GM21381 (cell line): Measurements from ENCODE around the gene CLDN15.
"Not testable (repeated sequence)": the region's sequence is repeated elsewhere in the genome, so short reads cannot be mapped to it uniquely, and the experiment has no call there.

Source experiments
- ATAC-seq: cut with Tn5 transposase; IDR thresholded peaks from one replicate; pipeline ENCODE4 v1.9.1; 2021; ENCODE audit warnings: mild to moderate bottlenecking, moderate library complexity; ENCODE audit not compliant: unreplicated experiment

Gene CLDN15

DNA sequence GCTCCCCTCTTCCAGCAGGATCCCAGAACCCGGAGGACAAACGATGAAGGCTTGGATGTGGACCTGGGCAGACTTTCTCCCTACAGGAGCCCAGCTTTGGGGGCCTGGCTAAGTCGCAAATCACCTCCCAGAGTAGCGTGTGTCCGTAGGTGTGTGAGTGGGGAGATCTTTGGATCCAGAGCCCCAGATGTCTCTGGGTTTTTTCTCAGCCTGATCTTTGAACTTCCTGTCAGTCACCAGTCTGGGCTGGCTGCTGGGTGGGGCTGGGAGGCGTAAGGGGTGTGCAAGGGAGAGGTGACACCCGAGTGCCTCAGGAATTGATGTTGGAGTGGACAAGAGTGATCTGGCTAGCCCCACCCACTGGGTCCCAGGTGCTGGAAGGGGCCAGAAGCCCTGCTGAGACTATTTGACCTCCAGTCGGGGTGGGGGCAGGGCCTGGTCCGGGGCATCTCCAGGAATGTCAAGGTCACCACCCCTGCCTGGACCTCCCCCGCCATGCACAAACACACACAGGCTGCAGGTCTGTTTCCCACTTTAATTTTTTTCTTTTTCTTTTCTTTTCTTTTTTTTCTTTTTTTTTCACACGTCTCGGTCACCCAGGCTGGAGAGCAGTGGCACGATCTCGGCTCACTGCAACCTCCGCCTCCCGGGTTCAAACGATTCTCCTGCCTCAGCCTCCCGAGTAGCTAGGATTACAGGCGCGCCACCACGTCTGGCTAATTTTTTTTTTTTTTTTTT is 36.6 kb downstream of the CLDN15 start, which contains the start of gene MOGAT3:
MOGAT3 (minus strand) TSS at position 175 of the 738 bp plus-strand sequence. CDS start 182 bp downstream, outside the sequence.
- no peak for ATAC-seq

DNA sequence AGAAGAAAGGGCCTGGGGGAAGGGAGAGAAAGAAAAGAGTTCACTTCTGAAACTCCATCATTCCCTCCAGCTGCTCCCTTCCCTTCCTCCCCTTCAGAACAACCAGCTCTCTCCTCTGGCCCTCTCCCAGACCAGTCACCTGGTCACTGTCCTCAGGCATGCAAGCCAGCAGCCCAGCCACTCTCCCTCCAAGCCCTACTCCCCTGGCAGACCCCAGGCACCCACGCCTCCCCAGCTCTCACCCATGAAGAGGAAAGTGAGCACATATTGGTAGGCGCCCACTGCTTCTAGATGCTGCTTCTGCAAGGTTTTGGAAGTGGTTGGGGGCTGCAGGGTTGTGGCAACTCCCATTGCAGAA is 37.1 kb downstream of the CLDN15 start:
- no peak for ATAC-seq

DNA sequence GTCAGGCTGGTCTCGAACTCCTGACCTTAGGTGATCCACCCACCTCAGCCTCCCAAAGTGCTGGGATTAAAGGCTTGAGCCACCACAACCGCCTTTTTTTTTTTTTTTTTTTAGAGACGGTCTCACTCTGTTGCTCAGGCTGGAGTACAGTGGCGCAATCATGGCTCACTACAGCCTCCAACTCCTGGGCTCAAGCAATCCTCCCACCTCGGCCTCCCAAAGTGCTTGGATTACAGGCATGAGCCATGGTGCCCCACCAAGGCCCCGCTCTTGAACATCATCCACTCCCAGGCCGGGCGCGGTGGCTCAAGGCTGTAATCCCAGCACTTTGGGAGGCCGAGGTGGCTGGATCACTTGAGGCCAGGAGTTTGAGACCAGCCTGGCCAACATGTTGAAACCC is 38.1 kb downstream of the CLDN15 start:
- not testable (repeated sequence) for ATAC-seq

DNA sequence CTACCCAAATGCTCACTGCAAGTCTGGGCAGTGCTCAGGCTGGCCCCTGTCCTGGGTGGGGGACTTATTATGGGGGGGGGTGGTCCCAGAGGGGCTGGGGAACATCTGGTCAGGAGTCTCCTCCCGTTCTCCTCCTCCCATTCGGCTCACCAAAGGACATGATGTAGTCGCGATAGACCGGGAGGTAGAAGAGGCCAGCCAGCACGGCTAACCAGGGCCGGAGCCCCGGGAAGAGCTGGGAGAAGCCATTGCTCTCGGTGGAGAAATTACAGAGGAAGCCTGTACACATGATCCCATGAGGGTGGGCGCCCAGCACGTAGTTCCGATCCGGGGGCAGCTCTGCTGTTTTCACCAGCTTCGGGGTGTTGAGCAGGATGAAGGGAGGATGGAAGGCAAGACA is 39.1 kb downstream of the CLDN15 start:
- no peak for ATAC-seq

DNA sequence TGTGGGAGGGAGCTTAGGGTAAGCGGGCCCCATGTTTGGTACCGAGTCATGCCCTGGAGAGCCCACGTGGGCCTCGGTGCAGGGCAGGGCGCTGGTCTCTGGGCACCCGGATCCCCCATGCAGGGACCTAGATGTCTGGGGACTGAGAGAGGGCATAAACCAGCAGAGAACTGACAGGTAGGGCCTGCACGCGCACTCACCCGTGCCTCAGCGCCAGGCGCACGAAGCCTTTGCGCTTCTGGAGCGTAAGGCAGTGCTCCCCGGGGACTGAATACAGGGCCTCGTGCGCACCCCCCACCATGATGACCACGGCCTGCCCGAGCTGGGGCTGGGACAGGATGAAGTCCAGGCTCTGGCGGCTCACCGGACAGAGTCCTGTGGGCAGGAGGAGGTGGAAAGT is 39.6 kb downstream of the CLDN15 start:
- ATAC-seq = no peak

DNA sequence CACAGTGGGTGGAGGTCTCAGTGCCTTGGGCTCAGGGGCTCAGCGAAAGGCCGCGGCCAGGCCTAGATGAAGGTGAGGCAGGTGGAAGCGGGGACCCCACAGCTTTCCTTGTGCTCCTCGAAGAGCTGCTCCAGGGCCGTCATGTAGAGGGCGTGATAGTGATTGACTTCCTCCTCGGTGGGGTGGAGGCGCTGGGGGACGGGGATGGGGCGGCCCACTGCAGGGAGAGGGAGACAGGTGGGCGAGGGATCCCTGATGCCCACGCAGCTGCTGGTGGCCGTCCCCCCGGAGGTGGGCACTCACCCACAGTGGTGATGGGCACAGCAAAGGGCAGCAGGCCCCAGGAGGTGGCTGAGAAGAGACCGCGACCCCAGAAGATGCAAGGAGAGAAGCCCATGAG is 41.7 kb downstream of the CLDN15 start:
- ATAC-seq = no peak

DNA sequence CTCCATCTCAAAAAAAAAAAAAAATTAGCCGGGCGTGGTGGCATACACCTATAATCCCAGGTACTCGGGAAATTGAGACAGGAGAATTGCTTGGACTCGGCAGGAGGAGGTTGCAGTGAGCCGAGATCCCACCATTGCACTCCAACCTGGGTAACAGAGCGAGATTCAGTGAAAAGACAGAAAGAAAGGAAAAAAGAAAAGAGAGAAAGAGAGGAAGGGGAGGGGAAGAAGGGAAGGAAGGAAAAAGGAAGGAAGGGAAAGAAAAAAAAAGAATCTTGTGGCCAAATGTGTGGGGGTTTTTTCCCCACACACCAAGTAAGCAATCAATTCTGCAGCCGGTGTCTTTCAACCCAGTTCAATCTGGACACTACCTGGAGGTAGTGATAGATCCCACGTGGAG is 48.5 kb downstream of the CLDN15 start:
- no peak for ATAC-seq

DNA sequence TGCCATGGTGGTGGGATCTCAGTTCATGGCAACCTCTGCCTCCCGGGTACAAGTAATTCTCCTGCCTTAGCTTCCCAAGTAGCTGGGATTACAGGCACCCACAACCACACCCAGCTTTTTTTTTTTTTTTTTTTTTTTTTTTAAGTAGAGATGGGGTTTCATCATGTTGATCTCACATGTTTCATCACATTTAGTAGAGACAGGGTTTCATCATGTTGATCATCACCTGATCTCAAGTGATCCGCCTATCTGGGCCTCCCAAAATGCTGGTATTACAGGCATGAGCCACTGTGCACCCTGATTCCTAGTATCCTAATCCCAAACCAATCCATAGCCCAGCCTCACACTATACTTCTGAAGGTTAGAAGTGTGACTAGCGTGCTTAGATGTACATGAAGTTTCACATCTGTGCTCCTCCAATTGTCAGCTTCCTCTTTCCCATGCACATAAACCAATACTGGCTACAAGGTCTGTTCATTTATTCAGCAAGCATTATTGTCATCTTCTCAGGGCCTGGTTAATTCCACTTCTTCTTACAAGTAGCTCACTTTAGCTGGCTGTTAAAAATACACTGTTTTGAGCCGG is 50.7 kb downstream of the CLDN15 start:
- ATAC-seq = no peak

DNA sequence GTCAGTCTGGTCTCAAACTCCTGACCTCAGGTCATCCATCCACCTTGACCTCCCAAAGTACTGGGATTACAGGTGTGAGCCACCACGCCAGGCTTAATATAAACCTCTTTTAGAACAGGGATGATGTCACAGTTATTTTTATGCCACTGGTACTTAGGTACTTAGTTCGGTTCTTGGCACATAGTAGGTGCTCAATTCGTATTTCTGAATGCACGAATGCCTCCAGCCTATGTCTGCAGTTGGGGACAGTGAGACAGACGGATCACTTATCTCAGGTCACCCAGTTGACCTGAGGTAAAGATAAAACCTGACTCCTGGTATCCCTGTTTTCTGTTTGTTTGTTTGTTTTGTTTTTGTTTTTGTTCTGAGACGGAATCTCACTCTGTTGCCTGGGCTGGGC is 51.4 kb downstream of the CLDN15 start:
- ATAC-seq = no peak

DNA sequence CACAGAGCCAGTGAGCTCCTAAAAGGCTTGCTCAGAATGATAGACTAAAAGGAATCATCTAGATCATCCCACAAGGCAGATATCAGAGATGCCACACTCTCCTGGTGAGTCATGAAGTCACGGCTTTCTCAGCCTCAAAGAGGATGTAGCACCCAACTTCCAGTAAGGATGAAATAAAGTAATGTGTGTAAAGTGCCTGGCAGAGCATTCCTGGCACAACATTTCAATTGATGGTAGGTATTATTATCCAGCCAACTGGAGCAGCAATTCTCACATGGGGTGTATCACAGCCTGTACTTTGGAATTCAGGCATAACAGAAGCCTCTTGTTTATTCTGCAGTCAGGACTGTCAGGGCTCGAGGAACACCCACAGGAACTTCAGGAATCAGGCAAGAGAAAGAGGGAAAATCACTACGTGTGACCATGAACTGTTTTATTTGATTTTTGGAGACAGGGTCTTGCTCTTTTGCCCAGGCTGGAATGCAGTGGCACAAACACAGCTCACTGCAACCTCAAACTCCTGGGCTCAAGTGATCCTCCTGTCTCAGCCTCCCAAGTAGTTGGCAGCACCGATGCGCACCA is 52.3 kb downstream of the CLDN15 start:
- no peak for ATAC-seq
